NCI-H2029 treated with DMSO at 0.1 percent for 48 hours (cell line): ENCODE data around the gene CCNI.

ENCODE experiments used
- DNase-seq: peaks from one replicate; lab custom pipeline; 2025; lab: John Stamatoyannopoulos, UW

Gene CCNI

GRCh38 chr4:77002321-77003107 is 73.3 kb downstream of the CCNI start:
- no peak for DNase-seq

GRCh38 chr4:77001907-77002306 is 73.9 kb downstream of the CCNI start:
- DNase-seq: no peak

- DNase-seq: no peak
These were observed 77.4 kb downstream of the CCNI start for GRCh38 chr4:76998251-76998901.

- no peak for DNase-seq
These were observed 78.3 kb downstream of the CCNI start for GRCh38 chr4:76997532-76997931.
